Medulla oblongata (tissue), 1 donor: ENCODE measurements around the gene PWWP2B.
A peak's percentile ranks its signal among the peaks of the same experiment; 100 is the strongest.

Source experiments
- DNase-seq: peaks from one replicate; pipeline ENCODE4 v3.0.0-alpha.2; 2015; ENCODE audit errors: extremely low spot score

Gene PWWP2B

GRCh38 chr10:132394201-132394811 lies 2.7 kb upstream of the PWWP2B start:
- no peak for DNase-seq

- DNase-seq = no peak
These were observed 1.9 kb upstream of the PWWP2B start for GRCh38 chr10:132394936-132395703.

GRCh38 chr10:132395704-132396493 lies 1.1 kb upstream of the PWWP2B start:
- DNase-seq = peak; percentile 41

- DNase-seq = peak; percentile 57
These were observed 435 bp upstream of the PWWP2B start for GRCh38 chr10:132396494-132397035.

- peak; percentile 16 for DNase-seq
These were observed 918 bp downstream of the PWWP2B start for GRCh38 chr10:132397671-132398565.

- no peak for DNase-seq
These were observed 1.6 kb downstream of the PWWP2B start for GRCh38 chr10:132398566-132398991.

- no peak for DNase-seq
These were observed 2.4 kb downstream of the PWWP2B start for GRCh38 chr10:132399117-132400035.

- no peak for DNase-seq
These were observed 3.1 kb downstream of the PWWP2B start for GRCh38 chr10:132400041-132400546.

- DNase-seq = peak; percentile 26
These were observed 3.6 kb downstream of the PWWP2B start for GRCh38 chr10:132400547-132401151.

- DNase-seq = no peak
These were observed 4.6 kb downstream of the PWWP2B start for GRCh38 chr10:132401401-132402118.

- no peak for DNase-seq
These were observed 5.8 kb downstream of the PWWP2B start for GRCh38 chr10:132402781-132403241.

- no peak for DNase-seq
These were observed 6.6 kb downstream of the PWWP2B start for GRCh38 chr10:132403511-132404168.

- DNase-seq = no peak
These were observed 7.3 kb downstream of the PWWP2B start for GRCh38 chr10:132404169-132404880.

GRCh38 chr10:132404911-132405462 lies 8.0 kb downstream of the PWWP2B start:
- no peak for DNase-seq

GRCh38 chr10:132405463-132405991 lies 8.5 kb downstream of the PWWP2B start:
- no peak for DNase-seq

GRCh38 chr10:132406181-132406580 lies 9.2 kb downstream of the PWWP2B start:
- DNase-seq = no peak

- DNase-seq = no peak
These were observed 9.8 kb downstream of the PWWP2B start for GRCh38 chr10:132406750-132407149.
